Activated CD4-positive, alpha-beta memory T cell treated with anti-CD3 and anti-CD28 coated beads, Interleukin-2, amount 10 ng/mL, durations not matched to agents 7 days and 5 days (primary cell): ENCODE measurements around the gene ABCA2. TPM values are rescaled to one million over a fixed set of nuclear protein-coding genes. Genes with fewer than 3 reads are reported as not detected.
A peak's percentile ranks its signal among the peaks of the same experiment; 100 is the strongest.

ENCODE experiments used
- CTCF ChIA-PET: fragments of 350-600 bp; sonication (Branson Sonifier 250); formaldehyde crosslinking; loops from one replicate; lab custom pipeline; 2021; ENCODE audit warnings: antibody characterized with exemption, inconsistent platforms; lab: Charles Lee
- POLR2A ChIA-PET: fragments of 350-600 bp; sonication (Branson Sonifier 250); formaldehyde crosslinking; loops from one replicate; lab custom pipeline; 2021; ENCODE audit warnings: antibody characterized with exemption; lab: Charles Lee
- DNase-seq: peaks from one replicate; pipeline ENCODE4 v3.0.0-alpha.2; 2020
- H3K27ac Mint-ChIP-seq: one replicate; pipeline ENCODE4 v1.8.0; 2021; ENCODE audit warnings: mild to moderate bottlenecking, mixed read lengths
- H3K27me3 Mint-ChIP-seq: one replicate; pipeline ENCODE4 v1.8.0; 2021; ENCODE audit warnings: mixed read lengths
- H3K36me3 Mint-ChIP-seq: one replicate; pipeline ENCODE4 v1.8.0; 2021; ENCODE audit warnings: low read depth, mixed read lengths
- H3K4me1 Mint-ChIP-seq: one replicate; pipeline ENCODE4 v1.8.0; 2021; ENCODE audit warnings: mixed read lengths
- H3K4me3 Mint-ChIP-seq: one replicate; pipeline ENCODE4 v1.8.0; 2021; ENCODE audit warnings: mild to moderate bottlenecking, mixed read lengths
- H3K9me3 Mint-ChIP-seq: one replicate; pipeline ENCODE4 v1.8.0; 2021; ENCODE audit warnings: mixed read lengths
- total RNA-seq, 2 experiments: library from RNA; stranded (reverse); gene quantifications; one replicate each; pipeline ENCODE4 v1.2.3, GENCODE V29; 2021

ABCA2 gene
- total RNA-seq, 2 experiments from 2014 or later: 55.5 to 65.9 TPM

DNA sequence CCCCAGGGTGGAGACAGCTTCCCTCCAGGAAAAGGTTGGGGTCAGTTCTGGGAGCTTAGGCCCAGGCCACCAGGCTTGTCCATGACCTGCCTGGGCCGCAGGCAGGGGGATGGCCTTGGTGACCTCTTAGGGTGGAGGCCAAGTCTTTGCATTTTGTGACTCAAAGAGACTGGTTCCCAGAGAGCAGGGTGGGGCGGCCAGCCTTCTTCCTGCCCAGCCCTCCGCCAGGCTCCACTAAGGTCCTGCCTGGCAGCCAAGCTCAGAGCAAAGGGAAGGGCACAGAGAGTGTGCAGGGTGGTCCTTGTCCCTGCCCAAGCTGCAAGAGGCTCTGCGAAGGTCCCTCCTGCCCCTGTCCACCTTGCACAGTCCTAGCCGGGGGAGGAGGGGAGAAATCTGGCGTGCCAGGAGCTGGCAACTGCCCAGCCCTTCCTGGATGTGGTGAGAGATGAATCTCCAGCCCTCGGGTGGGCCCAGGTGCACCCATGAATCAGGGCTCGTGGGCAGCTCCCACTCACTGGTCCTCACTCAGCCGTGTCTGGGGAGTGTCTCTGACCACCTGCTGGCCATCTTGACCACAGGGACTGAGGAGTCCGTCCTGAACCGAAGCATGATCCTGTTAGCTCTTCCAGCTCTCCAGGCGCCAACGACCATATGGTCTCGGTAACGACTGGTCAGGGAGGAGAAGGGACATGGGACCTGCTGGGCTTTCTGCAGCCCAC, 53.1 kb downstream of the ABCA2 start:
- peak overlapping the region; percentile 77 for H3K27ac Mint-ChIP-seq
- H3K36me3 Mint-ChIP-seq: no peaks in the 10 kb centered on the region
- peaks cover 1% of the 10 kb centered on the region for H3K27me3 Mint-ChIP-seq
- CTCF ChIA-PET: interaction anchor here (0.7 to 3.8 kb wide), 11 partner anchors 11 to 162 kb away, joined by 3 to 27 read pairs (median 7); partner anchors contain the start of gene PAXX
- peaks cover 33% of the 10 kb centered on the region for H3K4me1 Mint-ChIP-seq
- H3K9me3 Mint-ChIP-seq: no peaks in the 10 kb centered on the region
- peak overlapping the region; percentile 71 for H3K4me3 Mint-ChIP-seq
- DNase-seq: peak; percentile 54
- POLR2A ChIA-PET: interaction anchor here (0.7 to 4.2 kb wide), 12 partner anchors 11 to 266 kb away, joined by 3 to 70 read pairs (median 5); partner anchors contain the start of genes CLIC3, FBXW5, FUT7 and PAXX

DNA sequence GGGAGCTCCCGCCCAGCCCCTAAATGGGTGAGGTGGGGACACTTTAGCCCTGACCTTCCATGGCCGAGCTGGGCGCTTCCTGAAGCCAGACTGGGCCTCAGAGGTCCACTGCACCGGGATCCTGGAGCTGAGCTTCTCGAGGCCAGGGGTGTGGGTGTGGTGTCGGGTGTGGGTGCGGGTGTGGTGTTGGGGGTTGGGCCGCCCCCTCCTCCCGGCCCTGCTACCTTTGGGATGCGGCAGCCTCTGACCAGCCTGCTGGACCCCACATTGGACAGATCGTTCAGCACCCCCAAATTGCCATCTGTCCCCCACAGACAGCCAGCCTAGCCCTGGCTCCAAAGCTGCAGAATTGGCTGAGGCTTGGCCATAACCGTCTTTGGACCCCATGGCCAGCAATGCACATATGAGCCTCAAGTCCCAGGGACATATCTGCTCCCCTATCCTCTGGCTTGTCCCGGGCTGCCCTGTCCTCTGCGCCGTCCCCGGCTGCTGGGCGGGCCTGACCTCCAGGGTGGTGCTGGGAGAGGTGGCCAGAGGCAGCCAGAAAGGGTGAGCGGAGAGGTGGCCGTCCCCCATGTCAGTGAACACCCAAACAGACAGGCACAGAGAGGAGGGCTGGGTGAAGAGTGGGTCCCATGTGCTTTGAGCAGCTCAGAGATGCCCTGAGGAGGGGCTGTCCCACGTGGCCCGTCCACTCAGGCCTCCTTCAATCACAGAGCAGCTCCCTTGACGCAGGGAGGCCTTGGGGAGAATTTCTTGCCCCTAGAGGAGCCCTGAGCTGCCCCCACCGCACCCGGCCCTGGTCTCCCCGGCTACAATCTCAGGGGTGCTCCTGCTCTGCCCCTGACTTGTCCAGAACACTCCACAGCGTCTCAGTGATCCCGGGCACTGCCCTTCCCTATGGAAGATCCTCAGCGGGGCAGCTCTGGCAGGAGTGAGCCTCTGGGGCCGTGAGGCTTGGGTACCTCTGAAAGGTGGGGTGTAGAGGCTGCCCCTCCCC, 54.1 kb downstream of the ABCA2 start:
- ChIA-PET POLR2A (interaction anchor here (0.9 to 4.2 kb wide), 9 partner anchors 11 to 267 kb away, joined by 3 to 70 read pairs (median 6); partner anchors contain the start of genes CLIC3, FUT7, PAXX and TUBB4B), CTCF (interaction anchor here (1.0 to 3.8 kb wide), 8 partner anchors 14 to 94 kb away, joined by 3 to 27 read pairs (median 10); partner anchors contain the start of gene PAXX)
- peaks cover 1% of the 10 kb centered on the region for H3K27me3 Mint-ChIP-seq
- H3K9me3 Mint-ChIP-seq: no peaks in the 10 kb centered on the region
- H3K4me1 Mint-ChIP-seq: peaks cover 33% of the 10 kb centered on the region
- H3K4me3 Mint-ChIP-seq: no peak overlapping the region
- H3K36me3 Mint-ChIP-seq: no peaks in the 10 kb centered on the region
- H3K27ac Mint-ChIP-seq: no peak overlapping the region
- no peak for DNase-seq

DNA sequence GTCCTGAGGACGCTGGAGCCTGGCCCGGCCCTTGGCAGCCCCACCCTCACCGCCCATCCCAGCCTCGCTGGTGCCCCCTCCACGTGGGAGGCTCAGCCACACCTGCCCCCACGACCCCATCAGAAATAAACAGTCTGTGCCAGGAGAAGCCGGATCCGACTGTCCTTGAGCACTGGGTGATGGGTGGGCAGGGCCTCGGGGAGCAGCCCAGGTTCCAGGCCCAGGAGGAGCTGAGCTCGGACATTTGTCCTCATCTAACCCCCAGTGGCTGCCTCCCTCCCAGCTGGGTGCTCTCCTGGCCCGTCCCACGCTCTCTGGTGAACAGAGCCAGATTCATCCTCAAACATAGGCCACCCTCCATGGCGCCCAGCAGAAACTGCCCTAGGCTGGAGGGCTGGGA, 55.3 kb downstream of the ABCA2 start:
- Mint-ChIP-seq H3K9me3 (no peaks in the 10 kb centered on the region), H3K27me3 (peaks cover 1% of the 10 kb centered on the region), H3K4me1 (peaks cover 33% of the 10 kb centered on the region), H3K27ac (no peak overlapping the region), H3K4me3 (no peak overlapping the region), H3K36me3 (no peaks in the 10 kb centered on the region)
- POLR2A ChIA-PET: no interaction called here
- CTCF ChIA-PET: interaction anchor here (1.0 kb wide), 1 partner anchor 57 kb away, joined by 3 read pairs; no protein-coding TSS in a partner anchor
- DNase-seq: no peak

DNA sequence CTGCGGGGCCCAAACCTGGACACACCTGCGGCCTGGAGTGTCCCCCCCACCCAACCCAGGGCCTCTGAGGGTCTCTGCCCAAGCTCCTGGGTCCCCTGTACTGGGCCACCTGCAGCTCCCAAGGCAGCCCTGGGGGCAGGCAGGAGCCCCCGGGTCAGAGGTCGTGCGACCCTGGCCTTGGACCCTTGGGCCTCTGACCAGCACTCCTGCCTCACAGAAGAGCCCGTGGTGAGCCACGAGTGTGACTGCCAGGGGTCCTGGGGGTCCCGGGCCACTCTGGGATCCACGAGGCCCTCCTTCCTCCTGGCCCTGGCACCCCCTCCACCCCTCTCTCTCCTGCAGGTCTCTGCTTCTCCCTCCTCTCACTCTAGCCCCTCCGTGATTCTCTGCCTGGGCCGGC, 55.7 kb downstream of the ABCA2 start:
- Mint-ChIP-seq H3K36me3 (no peaks in the 10 kb centered on the region), H3K9me3 (no peaks in the 10 kb centered on the region), H3K4me1 (peaks cover 32% of the 10 kb centered on the region), H3K27me3 (peaks cover 1% of the 10 kb centered on the region), H3K4me3 (no peak overlapping the region), H3K27ac (no peak overlapping the region)
- ChIA-PET POLR2A (no interaction called here), CTCF (interaction anchor here (1.0 kb wide), 1 partner anchor 57 kb away, joined by 3 read pairs; no protein-coding TSS in a partner anchor)
- no peak for DNase-seq

DNA sequence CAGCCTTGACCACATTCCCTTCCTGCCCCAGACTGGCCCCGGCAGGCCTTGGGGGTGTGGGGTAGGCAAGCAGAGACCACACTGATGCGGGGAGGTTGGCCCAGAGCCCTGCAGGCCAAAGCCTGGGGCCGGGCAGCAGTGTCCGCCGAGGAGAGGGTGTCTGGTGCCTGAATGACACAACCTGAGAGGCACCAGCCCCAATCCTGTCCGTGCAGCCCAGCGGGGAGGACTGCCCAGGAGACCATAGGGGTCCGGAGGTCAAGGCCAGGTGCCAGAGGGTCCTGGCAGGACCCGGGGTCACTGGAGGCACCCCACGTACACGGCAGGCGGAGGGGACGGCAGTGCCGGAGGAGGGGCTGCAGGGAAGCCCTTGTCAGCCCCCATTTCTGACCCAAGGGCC, 56.3 kb downstream of the ABCA2 start:
- peaks cover 1% of the 10 kb centered on the region for H3K27me3 Mint-ChIP-seq
- no peak overlapping the region for H3K27ac Mint-ChIP-seq
- ChIA-PET POLR2A (no interaction called here), CTCF (interaction anchor here (1.0 kb wide), 1 partner anchor 58 kb away, joined by 3 read pairs; no protein-coding TSS in a partner anchor)
- H3K4me3 Mint-ChIP-seq: no peak overlapping the region
- peaks cover 31% of the 10 kb centered on the region for H3K4me1 Mint-ChIP-seq
- no peaks in the 10 kb centered on the region for H3K36me3 Mint-ChIP-seq
- no peak for DNase-seq
- H3K9me3 Mint-ChIP-seq: no peaks in the 10 kb centered on the region

DNA sequence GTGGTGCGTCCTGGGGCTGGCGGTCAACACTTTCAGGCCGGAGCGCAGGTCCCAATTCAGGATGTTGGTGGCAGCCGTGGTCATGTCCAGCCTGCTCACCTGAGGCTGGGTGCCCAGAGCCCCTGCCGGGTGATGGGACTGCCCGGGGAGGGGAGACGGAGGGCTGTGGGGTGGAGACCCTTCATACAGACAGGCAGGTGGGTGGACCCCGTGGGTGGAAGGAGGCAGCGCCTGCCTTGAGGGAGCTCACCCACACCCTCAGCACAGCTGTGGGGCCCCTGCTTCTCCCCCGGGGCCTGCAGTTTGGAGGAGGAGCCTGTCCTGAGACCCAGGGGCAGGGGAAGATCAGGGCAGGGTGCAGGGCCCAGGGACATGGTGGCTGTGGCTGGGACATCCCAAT, 57.7 kb downstream of the ABCA2 start:
- CTCF ChIA-PET: no interaction called here
- DNase-seq: no peak
- Mint-ChIP-seq H3K27me3 (peaks cover 2% of the 10 kb centered on the region), H3K27ac (no peak overlapping the region), H3K36me3 (no peaks in the 10 kb centered on the region), H3K9me3 (no peaks in the 10 kb centered on the region), H3K4me3 (no peak overlapping the region), H3K4me1 (peaks cover 30% of the 10 kb centered on the region)
- POLR2A ChIA-PET: interaction anchor here (1.5 kb wide), 1 partner anchor 21 kb away, joined by 3 read pairs; no protein-coding TSS in a partner anchor

DNA sequence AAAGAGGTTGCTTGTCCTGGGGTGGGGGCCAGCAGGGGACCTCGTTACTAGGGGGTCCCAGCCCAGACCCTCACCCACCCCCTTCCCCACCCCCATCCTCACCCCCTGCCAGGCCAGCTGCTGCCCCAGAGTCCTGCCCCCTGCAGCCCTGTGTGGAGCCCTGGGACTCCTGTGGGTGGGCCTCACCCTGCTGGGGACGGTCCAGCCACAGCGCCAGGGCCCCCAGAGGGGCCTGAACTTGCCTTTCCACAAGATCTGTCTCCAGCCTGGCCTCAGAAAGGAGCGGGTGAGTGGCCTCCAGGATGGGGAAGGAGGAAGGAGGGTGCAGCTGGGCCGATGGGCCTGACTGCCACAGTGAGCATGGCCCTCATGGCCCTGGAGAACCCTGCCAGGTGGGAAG, 58.3 kb downstream of the ABCA2 start:
- CTCF ChIA-PET: interaction anchor here (0.6 kb wide), 1 partner anchor 8 kb away, joined by 3 read pairs; no protein-coding TSS in a partner anchor
- no peak overlapping the region for H3K4me3 Mint-ChIP-seq
- H3K9me3 Mint-ChIP-seq: no peaks in the 10 kb centered on the region
- H3K36me3 Mint-ChIP-seq: no peaks in the 10 kb centered on the region
- POLR2A ChIA-PET: interaction anchor here (1.5 kb wide), 1 partner anchor 22 kb away, joined by 3 read pairs; no protein-coding TSS in a partner anchor
- H3K27ac Mint-ChIP-seq: no peak overlapping the region
- H3K27me3 Mint-ChIP-seq: peaks cover 2% of the 10 kb centered on the region
- H3K4me1 Mint-ChIP-seq: peaks cover 26% of the 10 kb centered on the region
- no peak for DNase-seq

DNA sequence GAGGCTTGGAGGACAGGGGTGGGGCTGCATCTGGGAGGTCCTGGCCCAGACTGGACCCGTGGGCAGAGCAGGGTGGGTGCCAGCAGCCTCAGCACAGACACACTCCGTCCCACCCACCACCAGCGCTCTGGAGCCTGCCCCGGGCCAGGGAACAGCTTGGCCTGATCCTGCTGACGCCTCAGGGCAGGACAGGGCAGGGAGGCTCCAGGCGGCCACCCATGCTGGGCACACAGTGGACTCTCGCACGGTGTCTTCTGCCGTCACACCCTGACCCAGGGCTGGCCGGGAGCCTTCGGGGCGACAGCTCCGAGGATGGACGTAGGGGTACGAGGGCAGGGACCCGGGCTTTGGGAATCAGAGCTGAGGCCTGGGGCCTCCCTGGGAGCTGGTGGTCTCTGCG, 58.9 kb downstream of the ABCA2 start:
- Mint-ChIP-seq H3K27me3 (peaks cover 2% of the 10 kb centered on the region), H3K4me3 (no peak overlapping the region), H3K9me3 (no peaks in the 10 kb centered on the region), H3K27ac (no peak overlapping the region), H3K36me3 (no peaks in the 10 kb centered on the region), H3K4me1 (peaks cover 26% of the 10 kb centered on the region)
- no peak for DNase-seq
- CTCF ChIA-PET: no interaction called here
- POLR2A ChIA-PET: interaction anchor here (1.2 kb wide), 1 partner anchor 14 kb away, joined by 3 read pairs; no protein-coding TSS in a partner anchor

DNA sequence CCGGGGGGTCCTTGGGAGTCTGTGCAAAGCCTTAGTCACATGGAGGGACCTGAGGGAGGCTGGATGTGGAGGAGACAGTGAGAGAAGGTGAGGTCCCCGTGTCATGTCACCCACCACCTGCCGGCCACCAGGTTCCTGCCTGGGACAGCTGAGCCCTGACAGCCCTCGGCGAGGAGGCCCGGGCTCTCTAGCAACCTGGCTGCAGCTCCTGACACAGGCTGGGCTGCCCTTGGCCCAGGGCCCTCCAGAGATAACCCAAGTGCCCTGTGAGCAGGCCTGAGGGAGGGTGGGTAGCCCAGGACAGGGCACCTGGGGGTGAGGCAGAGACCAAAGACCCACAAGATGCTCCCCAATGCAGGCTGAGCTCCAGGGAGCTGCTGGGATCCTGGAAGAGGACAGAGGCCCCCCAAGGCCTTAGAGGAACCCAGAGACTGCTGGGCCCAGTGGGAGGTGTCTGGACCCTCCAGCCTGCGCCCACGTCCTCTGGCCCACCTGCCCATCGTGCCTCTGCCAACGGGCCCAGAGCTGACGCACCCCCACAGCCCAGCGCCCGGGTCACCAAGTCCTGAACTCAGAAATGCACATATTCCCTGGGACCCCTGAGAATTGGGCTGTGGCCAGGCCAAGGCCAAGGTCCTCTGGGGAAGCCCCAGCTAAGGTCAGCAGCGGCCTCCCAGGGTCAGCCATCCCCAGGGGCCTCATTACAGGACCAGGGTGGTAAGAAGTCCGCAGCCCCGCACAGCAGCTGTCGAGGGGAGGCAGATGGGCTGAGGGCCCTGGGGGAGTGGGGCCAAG, 59.5 kb downstream of the ABCA2 start:
- Mint-ChIP-seq H3K27me3 (peaks cover 2% of the 10 kb centered on the region), H3K27ac (no peak overlapping the region), H3K4me1 (peaks cover 22% of the 10 kb centered on the region), H3K9me3 (no peaks in the 10 kb centered on the region), H3K4me3 (no peak overlapping the region), H3K36me3 (no peaks in the 10 kb centered on the region)
- POLR2A ChIA-PET: interaction anchor here (0.5 to 1.2 kb wide), 2 partner anchors 14 to 54 kb away, joined by 3 read pairs; no protein-coding TSS in a partner anchor
- CTCF ChIA-PET: interaction anchor here (1.0 kb wide), 1 partner anchor 178 kb away, joined by 3 read pairs; the partner anchor contains the start of gene TMEM141
- DNase-seq: no peak

DNA sequence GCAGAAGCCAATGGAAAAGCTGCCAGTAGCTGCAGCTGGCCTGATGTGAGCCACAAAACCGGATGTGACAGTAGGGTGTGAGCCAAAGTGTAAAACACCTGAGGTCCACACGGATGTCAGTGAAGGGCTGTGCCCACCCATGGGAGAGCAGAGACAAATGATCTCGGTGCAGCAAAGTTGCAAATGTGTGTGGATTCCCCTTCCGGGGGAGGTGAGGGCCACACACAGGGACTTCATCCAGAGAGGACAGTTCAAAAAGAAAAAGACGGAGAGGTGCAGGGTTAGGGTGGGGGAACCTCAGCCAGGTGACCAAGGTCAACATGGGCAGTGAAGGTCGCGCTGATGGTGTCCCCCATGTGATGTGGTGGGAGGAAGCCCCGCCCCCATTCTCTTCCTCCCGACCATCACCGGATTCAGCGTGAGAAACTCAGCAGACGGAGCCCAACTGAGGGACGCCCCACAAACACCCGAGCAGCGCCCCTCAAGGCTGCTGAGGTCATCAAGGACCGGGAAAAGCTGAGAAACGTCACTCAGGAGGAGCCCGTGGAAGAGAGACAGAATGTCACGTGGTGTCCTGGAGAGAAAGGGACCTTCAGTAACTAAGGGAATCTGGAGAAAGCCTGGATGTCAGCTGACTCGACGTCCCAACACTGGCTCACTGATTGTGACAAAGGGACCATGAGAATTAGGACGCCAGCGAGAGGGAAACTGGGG, 62.1 kb downstream of the ABCA2 start:
- CTCF ChIA-PET: interaction anchor here (0.6 to 2.5 kb wide), 8 partner anchors 10 to 238 kb away, joined by 3 to 10 read pairs (median 3); no protein-coding TSS in a partner anchor
- H3K4me1 Mint-ChIP-seq: peaks cover 41% of the 10 kb centered on the region
- peak overlapping the region; percentile 93 for H3K27ac Mint-ChIP-seq
- H3K4me3 Mint-ChIP-seq: peak overlapping the region; percentile 55
- no peaks in the 10 kb centered on the region for H3K36me3 Mint-ChIP-seq
- no peaks in the 10 kb centered on the region for H3K9me3 Mint-ChIP-seq
- DNase-seq: peak; percentile 65
- peaks cover 2% of the 10 kb centered on the region for H3K27me3 Mint-ChIP-seq
- POLR2A ChIA-PET: interaction anchor here (0.6 to 7.9 kb wide), 5 partner anchors 9 to 80 kb away, joined by 3 to 70 read pairs (median 5); partner anchors contain the start of genes FBXW5 and PTGDS

DNA sequence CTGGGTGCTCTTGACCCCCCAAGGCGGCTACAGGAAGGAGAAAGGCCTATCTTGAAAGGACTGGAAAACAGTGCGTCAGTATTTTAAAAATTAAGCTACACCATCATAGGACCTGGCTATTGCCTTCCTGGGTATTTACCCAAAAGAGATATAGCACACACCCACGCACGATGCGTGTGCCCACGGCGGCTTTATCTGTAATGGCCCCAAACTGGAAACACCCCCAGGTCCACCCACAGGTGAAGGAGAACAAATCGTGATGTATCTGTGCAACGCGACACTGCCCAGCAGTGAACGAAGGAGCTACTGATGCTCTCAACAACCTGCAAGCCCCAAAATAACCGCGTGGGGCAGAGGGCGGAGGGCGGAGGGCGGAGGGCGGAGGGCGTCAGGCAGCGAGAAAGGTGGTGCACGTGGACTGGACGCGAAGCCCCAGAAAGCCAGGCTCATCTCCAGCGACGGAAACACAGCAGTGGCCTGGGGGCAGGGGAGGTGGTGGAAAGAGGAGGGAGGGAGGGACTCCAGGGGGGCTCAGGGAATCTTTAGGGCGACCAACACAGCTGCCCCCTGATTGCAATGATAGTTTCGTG, 63.1 kb downstream of the ABCA2 start:
- POLR2A ChIA-PET: interaction anchor here (0.6 to 7.9 kb wide), 7 partner anchors 10 to 237 kb away, joined by 3 to 70 read pairs (median 3); partner anchors contain the start of genes CLIC3, FBXW5 and PTGDS
- peaks cover 48% of the 10 kb centered on the region for H3K4me1 Mint-ChIP-seq

More for the DNA sequence above, 63.1 kb downstream of the ABCA2 start:
- Mint-ChIP-seq H3K36me3 (no peaks in the 10 kb centered on the region), H3K9me3 (no peaks in the 10 kb centered on the region), H3K27ac (peak overlapping the region; percentile 66), H3K4me3 (peak overlapping the region; percentile 4), H3K27me3 (peaks cover 2% of the 10 kb centered on the region)
- CTCF ChIA-PET: interaction anchor here (0.7 to 2.0 kb wide), 4 partner anchors 11 to 156 kb away, joined by 3 to 9 read pairs (median 6); no protein-coding TSS in a partner anchor
- DNase-seq: no peak
